Inferior parietal cortex (tissue), 1 donor: ENCODE measurements around the gene SLC51B.
"Not testable (repeated sequence)": the region's sequence is repeated elsewhere in the genome, so short reads cannot be mapped to it uniquely, and the experiment has no call there.

ENCODE experiments used
- DNase-seq: peaks from one replicate; pipeline ENCODE4 v3.0.0-alpha.2; 2016; ENCODE audit errors: extremely low spot score

SLC51B gene

GRCh38 chr15:65084500-65085206 is 39.5 kb downstream of the SLC51B start:
- no peak for DNase-seq

GRCh38 chr15:65085207-65085753 is 40.1 kb downstream of the SLC51B start:
- DNase-seq: no peak

DNA sequence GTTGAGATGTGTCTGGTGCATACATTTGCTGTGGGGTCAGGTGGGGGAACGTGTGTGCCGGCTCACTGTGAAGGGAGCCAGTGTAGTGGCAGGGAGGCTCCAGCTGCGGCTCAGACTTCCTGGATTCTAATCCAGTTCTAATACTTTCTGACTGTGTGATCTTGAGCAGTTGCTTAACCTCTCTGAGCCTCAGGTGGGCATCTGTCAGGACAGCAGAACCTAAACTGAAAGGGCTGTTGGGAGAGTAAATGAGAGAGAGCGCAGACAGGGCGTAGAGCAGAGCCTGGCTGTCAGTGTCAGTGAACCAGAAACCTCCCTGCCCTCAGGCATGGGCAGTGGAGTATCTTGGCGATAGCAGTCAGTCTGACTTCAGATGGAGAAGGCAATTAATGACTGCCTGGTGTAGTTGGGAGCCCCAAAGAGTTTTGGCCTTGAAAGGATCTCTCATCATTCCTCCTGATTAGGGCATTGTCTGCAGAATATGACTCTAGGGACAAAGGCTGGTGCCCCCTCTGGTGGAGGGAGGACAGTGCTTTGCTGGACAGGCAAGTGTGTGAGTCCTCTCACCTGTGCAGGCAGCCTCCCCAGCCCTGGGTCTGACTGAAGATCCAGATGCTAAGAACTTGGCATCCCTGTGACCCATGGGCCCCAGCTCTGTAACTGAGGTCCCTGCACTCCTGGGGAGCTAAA is 40.9 kb downstream of the SLC51B start:
- DNase-seq: no peak

GRCh38 chr15:65086680-65087111 is 41.5 kb downstream of the SLC51B start:
- no peak for DNase-seq

- DNase-seq: no peak
Observed at GRCh38 chr15:65087411-65087810, 42.2 kb downstream of the SLC51B start.

GRCh38 chr15:65087873-65088642 is 42.9 kb downstream of the SLC51B start:
- no peak for DNase-seq

GRCh38 chr15:65088643-65089021 is 43.4 kb downstream of the SLC51B start:
- no peak for DNase-seq

- no peak for DNase-seq
Observed at GRCh38 chr15:65089206-65089824, 44.1 kb downstream of the SLC51B start.

DNA sequence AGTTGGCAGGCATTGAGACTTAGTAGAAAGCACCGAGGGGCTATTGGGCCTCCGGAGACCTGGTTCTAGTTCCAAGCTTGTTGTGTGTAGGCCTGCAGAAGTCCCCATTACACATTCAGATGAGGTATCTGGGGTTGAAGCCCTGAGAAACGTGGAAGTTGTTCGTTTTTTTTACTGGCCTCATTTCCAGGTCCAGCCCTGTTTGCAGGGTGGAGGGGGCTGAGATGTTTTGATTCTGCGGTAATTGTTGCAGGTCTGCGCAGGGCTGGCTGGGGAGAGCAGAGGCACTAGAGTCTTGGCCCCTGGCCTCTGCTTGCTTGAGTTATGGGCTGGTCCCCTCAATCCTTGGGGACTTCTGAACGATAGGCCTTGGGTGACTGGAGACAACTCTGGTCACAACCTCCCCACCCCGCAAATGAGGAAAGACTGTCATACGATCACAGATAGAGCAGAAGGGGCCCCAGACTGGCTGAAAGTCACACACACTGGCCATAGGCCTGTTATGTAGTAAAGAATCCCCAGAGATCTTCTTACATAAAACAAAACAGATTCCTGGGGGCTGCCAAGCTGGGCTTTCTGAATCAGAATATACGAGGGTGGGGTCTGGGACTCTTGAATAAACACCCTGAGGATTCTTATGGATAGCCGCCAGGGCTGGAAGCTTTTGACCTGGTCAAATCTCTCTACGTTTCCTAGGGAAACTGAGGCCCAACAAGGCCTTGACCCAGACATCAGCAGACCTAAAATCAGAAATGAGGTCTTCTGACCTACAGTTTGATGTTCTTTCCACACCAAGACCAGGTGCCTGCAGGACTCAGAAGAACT is 47.0 kb downstream of the SLC51B start:
- no peak for DNase-seq

DNA sequence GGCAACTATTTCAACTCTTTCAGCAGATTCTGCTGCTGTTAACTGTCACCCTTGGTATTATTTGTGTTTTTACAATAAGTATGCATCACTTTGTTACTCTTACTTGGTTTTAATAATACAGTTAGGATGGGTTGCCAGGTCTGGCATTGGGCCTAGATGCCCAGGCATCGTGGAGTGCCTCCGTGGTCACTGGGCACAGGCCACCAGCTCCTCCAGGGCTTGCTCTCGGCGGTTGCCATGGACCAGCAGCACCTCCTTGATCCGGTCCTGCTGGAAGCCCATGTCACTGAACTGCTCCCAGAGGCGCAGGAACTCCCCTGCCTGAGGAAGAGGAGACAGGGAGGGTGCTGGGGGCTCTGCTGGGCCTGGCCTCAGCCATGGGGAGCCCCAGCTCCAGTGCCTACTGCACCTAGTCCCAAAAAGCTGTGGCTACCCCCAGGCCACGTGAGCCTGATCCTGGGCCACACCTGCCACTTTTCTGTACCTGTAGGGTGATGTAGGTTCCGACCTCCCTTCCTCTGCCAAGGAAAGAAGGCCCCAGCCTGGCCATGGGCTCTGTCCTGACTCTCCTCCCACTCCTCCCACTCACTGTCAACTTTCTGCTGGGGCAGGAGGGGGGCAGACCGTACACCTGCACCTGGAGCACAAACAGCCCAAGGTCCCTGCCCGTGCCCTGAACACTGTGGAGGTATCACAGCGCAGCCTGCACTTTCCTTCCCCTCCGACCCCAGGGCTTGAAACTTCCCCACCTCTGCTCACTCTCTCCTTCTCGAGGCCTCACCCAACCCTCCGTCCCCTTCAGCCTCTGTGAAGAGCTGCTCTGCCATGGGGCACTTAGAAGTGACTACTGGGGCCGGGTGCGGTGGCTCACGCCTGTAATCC is 48.0 kb downstream of the SLC51B start:
- no peak for DNase-seq

DNA sequence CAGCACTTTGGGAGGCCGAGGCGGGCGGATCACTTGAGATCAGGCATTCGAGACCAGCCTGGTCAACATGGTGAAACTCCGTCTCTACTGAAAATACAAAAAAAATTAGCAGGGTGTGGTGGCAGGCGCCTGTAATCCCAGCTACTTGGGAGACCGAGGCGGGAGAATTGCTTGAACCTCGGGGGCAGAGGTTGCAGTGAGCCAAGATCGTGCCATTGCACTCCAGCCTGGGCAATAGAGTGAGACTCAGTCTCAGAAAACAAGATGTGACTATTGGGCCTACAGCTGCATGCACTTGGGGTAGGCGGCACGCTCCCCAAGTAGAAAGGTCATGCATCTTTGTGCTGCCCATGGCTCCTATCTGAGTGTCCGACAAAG is 48.6 kb downstream of the SLC51B start:
- not testable (repeated sequence) for DNase-seq

DNA sequence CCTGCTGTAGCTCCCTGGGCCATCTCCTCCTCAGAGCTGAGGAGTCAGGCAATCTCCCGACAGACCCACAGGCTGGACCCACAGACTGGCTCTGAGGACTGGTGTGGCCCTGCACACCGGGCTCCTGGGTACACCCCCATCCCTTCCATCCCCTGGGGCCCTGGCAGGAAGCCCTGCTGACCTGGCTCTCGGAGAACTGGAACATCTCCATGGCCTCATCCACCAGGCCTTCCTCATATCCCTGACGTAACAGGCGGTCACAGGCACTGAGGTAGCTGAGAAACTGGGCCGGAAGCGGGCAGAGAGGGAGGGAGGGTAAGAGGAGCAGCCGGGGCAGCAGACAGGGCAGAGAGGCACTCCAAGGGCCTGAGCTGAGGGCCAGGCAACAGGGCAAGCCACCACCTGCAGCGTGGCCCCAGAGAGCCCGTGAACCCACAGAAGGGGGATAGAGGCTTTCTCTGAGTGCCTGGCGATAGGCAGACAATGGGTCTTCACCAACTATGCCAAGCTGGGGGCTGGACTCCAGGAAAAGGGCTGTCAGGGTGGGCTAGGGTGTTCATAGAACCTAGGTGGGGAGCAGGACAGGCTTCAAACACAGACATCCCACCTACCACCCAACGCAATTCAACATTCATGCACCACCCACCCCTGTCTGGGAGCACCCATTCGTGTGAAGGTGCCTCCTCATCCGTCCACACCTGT is 49.3 kb downstream of the SLC51B start:
- no peak for DNase-seq

DNA sequence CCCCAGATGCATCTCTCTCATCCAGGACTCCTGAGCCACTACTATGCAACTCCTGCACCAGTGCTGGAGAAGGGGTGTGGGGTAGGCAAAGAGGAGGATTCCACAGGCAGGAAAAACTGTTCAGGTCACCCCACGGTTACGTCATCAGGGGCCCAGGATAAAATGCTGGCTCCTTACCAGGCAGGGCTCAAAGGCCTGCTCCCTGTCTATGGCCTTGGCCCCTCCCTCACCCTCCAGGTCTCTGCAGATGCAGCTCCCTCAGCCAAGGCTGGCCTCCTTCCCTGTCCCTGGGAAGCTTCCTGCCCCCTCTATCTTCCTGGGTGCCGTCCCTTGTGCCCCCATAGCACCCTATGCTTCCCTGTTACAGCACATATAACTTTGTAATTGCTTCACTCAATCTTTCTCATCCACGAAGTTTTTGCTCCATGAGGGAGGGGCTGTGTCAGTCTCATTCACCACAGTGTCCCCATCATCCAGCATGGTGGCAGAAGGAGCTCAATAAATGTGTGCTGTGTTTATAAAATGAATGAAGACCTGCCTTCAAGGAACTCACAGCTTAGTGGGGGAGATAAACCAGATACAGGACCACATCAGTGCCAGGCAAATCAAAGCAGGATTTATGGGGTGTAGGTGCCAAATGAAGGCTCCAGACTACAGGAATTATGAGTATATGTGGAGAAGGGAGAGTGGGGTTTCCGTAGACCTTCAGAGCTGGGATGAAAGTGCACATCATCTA is 50.0 kb downstream of the SLC51B start:
- DNase-seq: no peak

- no peak for DNase-seq
Observed at GRCh38 chr15:65095747-65096104, 50.5 kb downstream of the SLC51B start.

DNA sequence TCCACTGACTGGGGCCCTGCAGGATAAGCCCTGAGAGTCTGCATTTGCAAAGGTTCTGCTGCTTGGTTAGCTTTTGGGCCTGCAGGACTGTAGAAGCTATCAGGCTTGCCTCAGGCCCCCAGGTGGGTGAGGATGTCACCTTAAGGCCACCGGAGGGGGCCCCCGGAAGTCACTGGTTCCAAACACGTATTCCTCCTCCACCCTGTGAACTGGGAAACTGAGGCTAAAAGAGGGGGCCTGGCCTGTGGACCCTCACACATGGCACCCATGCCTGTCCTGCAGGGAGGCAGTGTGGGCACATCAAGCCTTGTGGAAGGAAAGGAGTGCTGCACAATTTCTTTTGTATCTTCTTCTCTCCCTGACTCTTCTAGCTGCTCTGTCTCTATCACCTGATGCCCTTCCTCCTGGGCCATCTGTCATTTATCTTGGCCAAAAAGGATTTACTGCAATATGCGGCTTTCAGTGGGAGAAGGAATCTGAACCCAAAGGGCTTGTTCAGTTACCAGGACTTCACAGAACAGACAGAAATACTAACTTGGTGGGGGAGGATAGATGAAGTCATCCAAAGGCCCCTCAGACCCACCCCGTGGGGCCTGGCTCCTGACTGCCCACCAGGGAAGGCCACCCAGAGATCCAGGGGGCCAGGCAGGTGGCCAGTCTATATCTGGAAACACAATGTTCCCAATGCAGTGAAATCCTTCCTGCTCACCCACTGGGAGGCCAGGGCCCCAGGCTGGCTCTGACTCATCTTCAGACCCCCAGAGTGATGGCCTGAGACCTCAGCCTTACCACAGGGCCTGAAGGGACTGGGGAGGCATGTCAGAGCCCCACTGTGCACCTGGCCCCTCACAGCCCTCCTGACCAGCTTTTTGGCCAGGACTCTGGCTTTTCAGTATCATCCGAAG is 51.5 kb downstream of the SLC51B start:
- DNase-seq: no peak

DNA sequence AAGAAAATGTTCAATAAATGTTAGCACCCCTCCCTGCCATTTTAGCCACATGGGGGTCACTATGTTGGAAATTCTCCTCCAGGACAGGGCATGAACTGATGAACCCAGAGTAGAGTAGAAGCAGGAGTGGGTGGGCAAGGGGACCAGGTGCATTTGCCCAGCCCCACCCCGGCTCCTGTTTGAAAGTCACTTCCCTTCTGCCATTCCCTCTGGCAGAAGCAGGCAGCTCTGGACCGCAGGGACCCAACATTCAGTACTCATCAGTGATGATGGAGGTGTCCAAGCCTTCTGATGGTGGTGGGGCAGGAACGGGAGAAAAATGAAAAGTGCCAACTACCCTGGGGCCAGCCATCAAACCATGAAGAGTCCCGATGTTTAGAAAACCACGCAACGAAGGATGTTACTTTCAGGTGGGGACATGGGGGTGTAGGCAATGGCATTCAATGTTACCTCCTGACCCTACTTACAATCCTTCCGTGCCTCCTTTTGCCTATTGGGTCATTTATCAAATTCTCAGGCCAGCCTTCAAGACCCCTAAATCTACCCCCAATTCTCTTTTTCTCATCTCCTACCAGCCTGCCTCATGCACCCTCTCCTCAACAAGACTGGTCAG is 52.6 kb downstream of the SLC51B start:
- no peak for DNase-seq

- no peak for DNase-seq
Observed at GRCh38 chr15:65099336-65099735, 54.1 kb downstream of the SLC51B start.
